ENCODE data around the gene RIOX2. TPM values are rescaled to one million over a fixed set of nuclear protein-coding genes. Genes with fewer than 3 reads are reported as not detected.

The RIOX2 gene
- polyA plus RNA-seq, 1 donor from 2014 or later = 0.48 TPM

DNA sequence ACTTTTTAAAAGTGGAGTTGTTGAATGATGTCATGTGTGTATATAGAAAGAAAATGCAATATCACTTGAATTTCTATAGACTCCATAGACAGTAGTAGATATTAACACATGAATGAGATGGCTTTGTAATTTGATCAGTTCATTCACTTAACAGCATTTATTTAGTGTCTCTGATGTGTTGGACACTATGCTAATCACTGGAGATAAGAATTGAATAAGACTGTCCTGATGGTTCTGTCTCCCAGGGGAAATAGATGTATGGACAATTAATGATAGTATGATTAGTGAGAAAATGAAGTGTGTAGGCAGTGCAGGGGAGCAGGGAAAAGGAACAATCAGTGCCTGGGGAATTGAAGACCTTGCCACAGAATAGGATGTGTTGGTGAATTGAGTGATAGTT lies 72.9 kb downstream of the RIOX2 start:
- Histone ChIP-seq H3K4me3 (ENCODE audit: low read length) (no peak overlapping the region), H3K9ac (ENCODE audit: low read length) (no peak overlapping the region), H3K4me2 (ENCODE audit: low read length) (no peak overlapping the region), H3K9me2 (ENCODE audit: insufficient read depth, low read length) (no peaks in the 10 kb centered on the region), H2AFZ (ENCODE audit: low read depth, low read length) (no peak overlapping the region), H3F3A (ENCODE audit: insufficient read depth, low read length, poor library complexity, severe bottlenecking) (no peaks in the 10 kb centered on the region), H3K79me2 (replicated peaks; ENCODE audit: insufficient read depth, low read length) (no peaks in the 10 kb centered on the region), H4K20me1 (ENCODE audit: insufficient read depth) (no peaks in the 10 kb centered on the region), H3K36me3 (ENCODE audit: insufficient read depth, low read length) (no peaks in the 10 kb centered on the region), H3K27ac (ENCODE audit: low read length) (no peak overlapping the region), H3K27me3 (ENCODE audit: insufficient read depth, low read depth, low read length) (no peaks in the 10 kb centered on the region), H3K9me3 (ENCODE audit: low read length) (no peaks in the 10 kb centered on the region)
- TF ChIP-seq CTCF (IDR thresholded peaks at IDR 0.05; ENCODE audit: poor library complexity, severe bottlenecking) = no peak

GRCh38 chr3:97896547-97896946 lies 75.7 kb downstream of the RIOX2 start:
- no peak overlapping the region for H3K27ac ChIP-seq (ENCODE audit: low read length)
- no peak for TF ChIP-seq EP300 (conservative IDR thresholded peaks at IDR 0.05; ENCODE audit: poor library complexity, severe bottlenecking)
- TF ChIP-seq EZH2 (IDR thresholded peaks at IDR 0.05; ENCODE audit: borderline replicate concordance, insufficient read depth, low read length, poor library complexity, severe bottlenecking) = no peak
- TF ChIP-seq CTCF (IDR thresholded peaks at IDR 0.05; ENCODE audit: poor library complexity, severe bottlenecking) = no peak
- TF ChIP-seq POLR2AphosphoS5 (IDR thresholded peaks at IDR 0.05) = no peak
- no peak for TF ChIP-seq RAD21 (conservative IDR thresholded peaks at IDR 0.05)
- TF ChIP-seq TAF1 (IDR thresholded peaks at IDR 0.05; ENCODE audit: low read depth) = no peak
- no peak for TF ChIP-seq REST (IDR thresholded peaks at IDR 0.05; ENCODE audit: borderline replicate concordance)
- TF ChIP-seq MXI1 (conservative IDR thresholded peaks at IDR 0.05; ENCODE audit: poor library complexity, severe bottlenecking) = no peak
- TF ChIP-seq SMC3 (conservative IDR thresholded peaks at IDR 0.05; ENCODE audit: poor library complexity) = no peak
- no peaks in the 10 kb centered on the region for H3K36me3 ChIP-seq (ENCODE audit: insufficient read depth, low read length)
- H3K79me2 ChIP-seq (replicated peaks; ENCODE audit: insufficient read depth, low read length) = no peaks in the 10 kb centered on the region
- no peaks in the 10 kb centered on the region for H3K9me3 ChIP-seq (ENCODE audit: low read length)
- no peaks in the 10 kb centered on the region for H3K27me3 ChIP-seq (ENCODE audit: insufficient read depth, low read depth, low read length)
- H3K9ac ChIP-seq (ENCODE audit: low read length) = no peak overlapping the region
- no peak overlapping the region for H3K4me3 ChIP-seq (ENCODE audit: low read length)
- H3F3A ChIP-seq (ENCODE audit: insufficient read depth, low read length, poor library complexity, severe bottlenecking) = no peaks in the 10 kb centered on the region
- H3K9me2 ChIP-seq (ENCODE audit: insufficient read depth, low read length) = no peaks in the 10 kb centered on the region
- no peak overlapping the region for H3K4me2 ChIP-seq (ENCODE audit: low read length)
- H4K20me1 ChIP-seq (ENCODE audit: insufficient read depth) = no peaks in the 10 kb centered on the region
- H2AFZ ChIP-seq (ENCODE audit: low read depth, low read length) = no peak overlapping the region

All from neural cell (in vitro differentiated cells).